HG03139 (cell line): ENCODE results near the gene LY9.

Source experiments
- ATAC-seq: cut with Tn5 transposase; IDR thresholded peaks from one replicate; pipeline ENCODE4 v1.9.1; 2021; ENCODE audit not compliant: unreplicated experiment

LY9 gene, protein sequence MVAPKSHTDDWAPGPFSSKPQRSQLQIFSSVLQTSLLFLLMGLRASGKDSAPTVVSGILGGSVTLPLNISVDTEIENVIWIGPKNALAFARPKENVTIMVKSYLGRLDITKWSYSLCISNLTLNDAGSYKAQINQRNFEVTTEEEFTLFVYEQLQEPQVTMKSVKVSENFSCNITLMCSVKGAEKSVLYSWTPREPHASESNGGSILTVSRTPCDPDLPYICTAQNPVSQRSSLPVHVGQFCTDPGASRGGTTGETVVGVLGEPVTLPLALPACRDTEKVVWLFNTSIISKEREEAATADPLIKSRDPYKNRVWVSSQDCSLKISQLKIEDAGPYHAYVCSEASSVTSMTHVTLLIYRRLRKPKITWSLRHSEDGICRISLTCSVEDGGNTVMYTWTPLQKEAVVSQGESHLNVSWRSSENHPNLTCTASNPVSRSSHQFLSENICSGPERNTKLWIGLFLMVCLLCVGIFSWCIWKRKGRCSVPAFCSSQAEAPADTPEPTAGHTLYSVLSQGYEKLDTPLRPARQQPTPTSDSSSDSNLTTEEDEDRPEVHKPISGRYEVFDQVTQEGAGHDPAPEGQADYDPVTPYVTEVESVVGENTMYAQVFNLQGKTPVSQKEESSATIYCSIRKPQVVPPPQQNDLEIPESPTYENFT

DNA sequence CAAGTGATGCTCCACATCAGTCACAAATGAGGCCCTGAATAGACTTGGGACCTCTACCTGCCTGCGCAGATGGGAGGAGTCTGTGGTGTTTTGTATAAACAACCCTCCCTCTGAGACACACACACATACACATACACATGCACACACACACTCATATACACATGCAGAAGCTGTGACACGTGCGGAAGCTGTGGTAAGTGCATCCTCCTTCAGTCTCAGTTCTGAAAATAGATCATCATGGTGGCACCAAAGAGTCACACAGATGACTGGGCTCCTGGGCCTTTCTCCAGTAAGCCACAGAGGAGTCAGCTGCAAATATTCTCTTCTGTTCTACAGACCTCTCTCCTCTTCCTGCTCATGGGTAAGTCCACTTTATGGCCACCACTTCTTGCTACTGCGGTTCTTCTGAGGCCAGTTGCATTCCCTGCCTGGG lies at the start of gene LY9:
LY9 (plus strand) TSS at position 224 of the 433 bp plus-strand sequence; CDS start at position 238, 14 bp downstream.
- peak; percentile 79 for ATAC-seq

DNA sequence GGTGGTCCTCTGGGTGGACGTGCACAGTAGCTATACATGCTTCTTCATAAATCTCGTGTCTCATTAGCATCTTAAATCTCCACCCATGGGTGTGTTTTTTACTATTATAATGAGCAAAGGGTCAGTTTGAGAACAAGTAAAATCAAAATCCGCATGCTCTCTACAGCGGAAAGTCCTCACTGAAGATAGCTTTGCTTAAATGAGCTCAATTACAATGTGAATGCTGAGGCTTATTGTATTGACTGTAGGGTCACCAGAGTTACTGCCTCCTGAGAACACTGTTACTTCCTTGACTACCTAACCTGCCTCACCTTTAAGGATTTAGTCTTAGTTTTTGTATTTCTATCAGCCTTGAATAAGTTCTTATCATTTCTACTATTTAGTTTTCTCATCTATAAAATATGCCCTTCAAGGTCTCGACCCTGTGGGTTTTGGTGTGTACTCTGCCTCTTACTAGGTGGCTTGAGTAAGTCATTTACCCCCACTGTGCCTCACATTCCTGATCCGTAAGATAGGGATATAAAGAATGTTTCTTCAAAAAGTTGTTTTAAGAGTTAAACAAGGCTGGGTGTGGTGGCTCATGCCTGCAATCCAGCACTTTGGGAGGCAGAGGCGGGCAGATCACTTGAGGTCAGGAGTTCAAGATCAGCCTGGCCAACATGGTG lies 49.0 kb upstream of the LY9 start:
- ATAC-seq: no peak

DNA sequence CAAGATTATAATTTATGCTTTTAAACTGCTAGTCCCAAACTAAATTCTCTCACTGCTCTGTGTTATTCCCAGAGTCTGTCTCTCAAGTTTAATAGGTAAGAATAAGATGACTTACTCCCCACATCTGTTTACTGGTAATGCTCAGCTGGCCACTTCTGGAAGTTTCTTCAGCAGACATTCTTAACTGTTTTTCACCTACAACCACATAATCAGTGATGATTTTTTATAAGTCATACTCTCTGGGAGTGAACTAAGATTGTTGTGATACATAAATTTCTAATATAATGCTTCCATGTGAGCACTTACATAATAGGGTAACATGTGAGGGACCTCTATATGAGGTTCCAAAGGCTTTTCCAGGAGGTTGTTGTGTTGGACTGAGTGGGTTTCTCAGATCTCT lies 48.3 kb upstream of the LY9 start:
- no peak for ATAC-seq

DNA sequence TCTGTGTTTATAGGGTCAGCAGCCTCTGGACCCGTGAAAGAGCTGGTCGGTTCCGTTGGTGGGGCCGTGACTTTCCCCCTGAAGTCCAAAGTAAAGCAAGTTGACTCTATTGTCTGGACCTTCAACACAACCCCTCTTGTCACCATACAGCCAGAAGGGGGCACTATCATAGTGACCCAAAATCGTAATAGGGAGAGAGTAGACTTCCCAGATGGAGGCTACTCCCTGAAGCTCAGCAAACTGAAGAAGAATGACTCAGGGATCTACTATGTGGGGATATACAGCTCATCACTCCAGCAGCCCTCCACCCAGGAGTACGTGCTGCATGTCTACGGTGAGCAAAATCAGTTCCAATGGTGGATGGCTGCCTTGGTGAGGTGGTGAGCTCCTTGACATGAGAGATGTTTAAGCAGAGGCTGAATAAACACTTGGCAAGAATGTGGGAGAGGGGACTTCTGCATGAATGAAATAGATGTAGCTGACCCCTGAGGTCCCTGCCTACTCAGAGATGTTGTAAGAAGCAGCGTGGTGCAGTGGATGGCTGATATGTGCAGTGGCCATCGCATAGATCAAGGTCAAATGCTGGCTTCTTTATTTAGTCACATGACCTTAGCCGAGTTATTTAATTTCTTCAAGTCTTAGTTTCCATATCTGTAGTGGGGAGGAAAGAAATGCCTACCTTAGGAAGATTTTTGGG lies 47.6 kb upstream of the LY9 start:
- no peak for ATAC-seq

DNA sequence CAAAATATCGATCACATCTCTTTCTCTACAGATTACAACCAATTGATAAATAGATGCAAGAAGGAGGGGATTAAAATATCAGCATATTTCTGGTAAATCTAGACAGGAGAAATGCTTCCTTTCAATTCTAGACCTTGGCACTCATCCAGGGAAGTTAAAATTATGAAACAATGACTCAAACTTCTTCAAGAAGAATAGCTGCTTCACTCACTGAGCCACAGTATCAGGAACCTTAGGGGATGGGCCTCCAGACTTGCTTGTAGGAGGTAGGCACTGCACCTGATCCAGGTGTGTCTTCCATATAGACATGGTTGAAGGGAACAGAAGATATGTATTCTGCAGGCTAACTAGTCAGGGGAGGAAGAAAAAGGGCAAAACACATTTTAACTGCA lies 47.1 kb upstream of the LY9 start:
- ATAC-seq: no peak

DNA sequence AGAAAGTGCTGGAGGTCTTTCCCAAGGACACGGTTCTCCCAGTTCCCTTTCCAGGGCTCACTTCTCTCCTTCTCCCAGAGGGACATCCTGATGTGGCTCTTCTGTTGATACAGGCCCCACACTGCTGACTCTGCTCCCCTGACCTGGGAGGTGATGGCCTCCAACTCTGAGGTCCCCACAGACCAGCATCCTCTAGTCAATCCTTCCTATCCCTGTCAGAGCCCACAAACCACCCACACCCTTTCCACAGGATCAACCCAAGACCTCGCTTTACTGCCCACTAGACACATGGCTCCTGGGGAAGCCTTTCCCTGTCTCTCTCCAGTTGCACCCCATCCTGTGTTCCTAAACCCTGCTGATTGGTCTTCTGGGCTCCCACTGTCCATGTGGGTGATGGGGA lies 45.4 kb upstream of the LY9 start:
- ATAC-seq: no peak

DNA sequence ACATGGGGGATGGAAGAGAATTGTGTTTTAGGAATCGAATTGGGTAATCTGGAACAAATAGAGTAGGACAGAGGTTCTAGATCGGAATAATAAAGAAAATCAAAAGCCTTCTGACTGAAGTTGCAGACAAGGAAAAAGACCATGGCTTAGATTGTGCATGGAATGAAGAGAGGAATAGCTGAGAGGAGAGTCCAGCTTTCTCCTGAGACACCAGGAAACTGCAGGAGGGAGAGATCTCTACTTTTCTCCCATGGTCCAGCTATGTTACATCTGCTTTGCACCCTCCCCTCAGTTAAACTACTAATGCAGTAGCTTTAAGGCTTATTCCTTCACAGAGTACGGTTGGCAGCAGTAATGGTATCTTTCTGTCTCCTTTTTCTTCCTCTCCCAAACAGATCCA lies 43.6 kb upstream of the LY9 start:
- ATAC-seq: no peak

DNA sequence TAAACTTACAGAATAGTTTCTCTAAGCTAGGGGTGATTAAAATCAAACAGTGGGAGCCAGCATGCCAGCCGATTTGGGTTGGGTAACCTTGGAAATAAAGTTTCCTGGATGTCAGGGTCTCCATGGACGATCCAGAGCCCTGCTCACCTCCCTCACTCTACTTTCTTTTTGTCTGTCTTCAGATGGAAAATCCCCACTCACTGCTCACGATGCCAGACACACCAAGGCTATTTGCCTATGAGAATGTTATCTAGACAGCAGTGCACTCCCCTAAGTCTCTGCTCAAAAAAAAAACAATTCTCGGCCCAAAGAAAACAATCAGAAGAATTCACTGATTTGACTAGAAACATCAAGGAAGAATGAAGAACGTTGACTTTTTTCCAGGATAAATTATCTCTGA lies 43.0 kb upstream of the LY9 start:
- no peak for ATAC-seq

DNA sequence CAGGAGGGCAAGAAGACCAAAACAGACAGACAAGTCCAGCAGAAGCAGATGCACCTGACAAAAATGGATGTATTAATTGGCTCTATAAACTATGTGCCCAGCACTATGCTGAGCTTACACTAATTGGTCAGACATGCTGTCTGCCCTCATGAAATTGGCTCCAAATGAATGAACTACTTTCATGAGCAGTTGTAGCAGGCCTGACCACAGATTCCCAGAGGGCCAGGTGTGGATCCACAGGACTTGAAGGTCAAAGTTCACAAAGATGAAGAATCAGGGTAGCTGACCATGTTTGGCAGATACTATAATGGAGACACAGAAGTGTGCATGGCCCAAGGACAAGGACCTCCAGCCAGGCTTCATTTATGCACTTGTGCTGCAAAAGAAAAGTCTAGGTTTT lies 42.4 kb upstream of the LY9 start:
- ATAC-seq: no peak

DNA sequence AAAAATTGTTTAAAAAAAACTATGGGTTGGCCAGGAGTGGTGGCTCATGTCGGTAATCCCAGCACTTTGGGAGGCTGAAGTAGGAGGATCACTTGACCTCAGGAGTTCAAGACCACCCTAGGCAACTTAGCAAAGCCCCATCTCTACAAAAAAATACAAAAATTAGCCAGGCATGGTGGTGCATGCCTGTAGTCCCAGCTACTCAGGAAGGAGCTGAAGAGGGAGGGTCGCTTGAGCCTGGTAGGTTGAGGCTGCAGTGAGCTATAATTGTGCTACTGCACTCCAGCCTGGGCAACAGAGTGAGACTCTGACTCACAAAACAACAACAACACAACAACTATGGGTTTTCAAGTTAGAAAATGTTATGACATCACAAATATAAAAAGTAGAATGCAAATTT lies 40.5 kb upstream of the LY9 start:
- no peak for ATAC-seq

DNA sequence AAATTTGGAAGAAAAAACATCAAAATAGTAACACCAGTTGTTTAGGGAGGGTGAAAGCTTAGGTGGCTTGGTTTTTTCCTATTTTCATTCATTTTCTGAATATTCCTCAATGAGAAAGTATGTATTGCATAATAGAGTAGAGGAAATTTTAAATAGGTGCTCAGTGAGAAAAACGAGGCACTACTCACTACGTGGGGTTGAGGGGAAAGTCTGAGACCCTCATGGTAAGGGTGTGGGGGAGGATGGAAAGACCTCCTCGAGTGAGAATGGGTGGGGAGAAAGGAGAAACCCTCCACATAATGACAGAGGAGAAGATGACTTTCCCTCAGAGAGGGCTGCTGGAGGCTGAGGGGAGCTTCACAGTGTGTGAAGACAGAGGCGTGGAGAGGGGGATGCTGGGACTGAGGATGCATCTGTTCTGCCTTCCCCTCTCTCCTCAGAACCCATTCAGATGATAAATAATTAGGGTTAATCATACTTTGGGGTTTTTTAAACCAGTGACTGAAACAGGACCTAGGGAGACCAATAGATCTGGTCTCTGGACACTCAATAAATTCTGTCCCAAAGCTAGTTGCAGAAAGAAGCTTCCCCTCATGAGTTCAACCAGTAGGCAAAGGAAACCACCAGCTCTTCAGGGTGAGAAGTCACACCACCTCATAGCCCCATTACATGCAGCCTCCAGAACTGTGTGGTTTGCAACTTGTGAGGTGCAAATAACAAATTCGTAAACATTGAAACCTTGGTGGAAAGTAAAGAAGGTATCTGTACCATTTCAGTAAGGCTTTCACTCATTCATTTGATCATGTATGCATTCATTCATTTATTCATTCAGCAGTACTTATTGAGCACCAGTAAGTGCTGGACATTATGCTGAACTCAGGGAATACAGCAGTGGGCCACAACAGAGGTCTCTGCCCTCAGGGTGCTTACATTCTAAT lies 39.8 kb upstream of the LY9 start:
- no peak for ATAC-seq

DNA sequence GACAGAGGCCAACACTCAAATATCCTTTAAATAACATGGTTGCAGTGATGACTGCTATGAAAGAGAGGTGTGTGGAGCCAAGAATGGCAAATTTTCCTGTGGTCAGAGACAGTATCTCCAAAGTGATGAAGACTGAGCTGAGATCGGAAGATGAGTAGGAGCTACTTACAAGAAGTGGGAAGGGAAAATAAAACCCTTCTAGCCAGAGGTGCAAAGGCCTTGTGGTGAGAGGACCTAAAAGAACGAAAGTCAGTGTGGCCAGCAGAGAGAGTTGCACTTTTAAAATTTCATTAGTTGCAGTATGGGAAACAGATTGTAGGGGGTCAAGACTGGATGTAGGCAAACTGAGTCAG lies 39.1 kb upstream of the LY9 start:
- ATAC-seq: no peak

DNA sequence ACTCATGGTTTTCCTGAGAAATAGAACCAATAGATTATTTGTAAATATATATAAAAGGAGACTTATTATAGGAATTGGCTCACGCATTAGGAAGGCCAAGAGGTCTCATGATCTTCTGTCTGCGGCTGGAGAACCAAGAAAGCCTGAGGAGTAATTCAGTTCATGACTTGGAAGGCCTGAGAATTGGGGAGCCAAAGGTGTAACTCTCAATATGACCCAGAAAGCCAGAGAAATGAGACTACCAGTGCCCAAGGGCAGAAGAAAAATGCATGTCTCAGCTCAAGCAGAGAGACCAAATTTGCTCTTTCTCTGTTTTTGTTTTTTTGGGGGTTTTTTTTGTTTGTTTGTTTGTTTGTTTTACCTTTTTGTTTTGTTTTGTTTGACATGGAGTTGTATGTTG lies 37.5 kb upstream of the LY9 start:
- no peak for ATAC-seq

DNA sequence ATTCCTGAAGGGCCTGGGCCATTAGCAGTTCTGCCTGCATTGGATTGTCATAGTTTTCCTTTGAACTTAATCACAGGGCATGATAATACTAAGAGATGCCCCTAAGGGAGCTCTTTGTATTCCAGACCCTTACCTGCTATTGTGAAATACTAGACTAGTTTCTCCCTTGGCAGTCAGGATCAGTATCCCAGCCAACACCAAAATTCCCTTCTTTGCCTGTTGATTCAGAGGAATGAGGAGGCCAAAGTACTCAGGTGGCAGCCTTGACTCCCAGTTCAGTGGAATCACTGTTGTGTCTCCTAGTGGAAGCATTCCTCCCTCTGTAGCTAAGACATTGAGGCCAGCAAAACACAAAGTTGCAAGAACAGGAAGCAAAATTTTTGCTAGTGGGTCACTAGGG lies 36.2 kb upstream of the LY9 start:
- no peak for ATAC-seq

DNA sequence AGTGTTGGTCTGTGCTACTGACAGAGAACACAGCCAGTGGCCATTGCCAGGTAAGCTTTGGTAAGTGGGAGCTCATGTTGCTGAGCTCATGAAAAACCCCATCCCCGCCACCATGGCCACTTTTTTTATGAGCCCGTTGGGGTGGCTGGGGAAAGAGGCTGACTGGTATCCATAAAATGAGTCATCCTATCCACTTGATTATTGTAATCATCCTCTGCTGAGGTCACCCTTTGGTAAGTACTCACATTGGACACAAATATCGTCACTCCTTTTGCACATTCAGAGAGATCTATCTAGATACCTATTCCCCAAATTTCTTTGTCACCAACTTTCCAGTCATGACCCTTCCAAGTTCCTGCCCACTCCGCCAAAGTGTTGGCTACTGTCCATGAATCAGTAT lies 34.9 kb upstream of the LY9 start:
- ATAC-seq: no peak

DNA sequence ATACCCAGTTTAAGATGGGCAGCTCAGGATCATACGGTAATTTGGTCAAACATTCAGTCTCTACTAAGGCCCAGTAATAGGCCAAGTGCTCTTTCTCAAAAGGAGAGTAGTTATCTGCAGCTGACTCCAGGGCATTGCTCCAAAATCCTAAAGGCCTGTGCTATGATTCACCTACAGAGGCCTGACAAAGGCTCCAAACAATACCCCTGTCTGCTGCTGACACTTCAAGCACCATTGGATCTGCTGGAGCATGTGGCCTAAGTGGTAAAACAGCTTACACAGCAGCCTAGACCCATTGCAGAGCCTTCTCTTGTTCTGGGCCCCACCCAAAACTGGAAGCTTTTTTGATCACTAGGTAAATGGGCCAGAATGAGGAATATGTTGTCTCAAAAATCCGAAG lies 34.1 kb upstream of the LY9 start:
- no peak for ATAC-seq

DNA sequence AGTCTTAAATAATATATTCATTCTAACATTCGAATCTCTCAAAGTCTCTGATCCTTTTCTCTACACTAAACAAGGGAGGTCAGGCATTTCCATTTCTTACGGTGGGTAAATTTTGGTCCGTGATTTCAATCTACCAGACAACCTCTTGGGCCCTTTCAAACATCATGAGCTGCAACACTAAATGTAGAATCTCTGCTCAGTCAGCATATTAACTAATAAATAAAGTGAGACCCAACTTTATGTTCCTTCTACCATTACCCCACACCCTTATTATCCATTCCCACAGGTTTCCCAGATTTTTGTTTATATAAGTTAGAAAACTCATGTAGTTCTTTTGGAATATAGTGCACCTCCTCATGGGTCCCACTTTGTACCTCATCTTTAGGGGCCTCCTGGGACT lies 32.0 kb upstream of the LY9 start:
- ATAC-seq: no peak

DNA sequence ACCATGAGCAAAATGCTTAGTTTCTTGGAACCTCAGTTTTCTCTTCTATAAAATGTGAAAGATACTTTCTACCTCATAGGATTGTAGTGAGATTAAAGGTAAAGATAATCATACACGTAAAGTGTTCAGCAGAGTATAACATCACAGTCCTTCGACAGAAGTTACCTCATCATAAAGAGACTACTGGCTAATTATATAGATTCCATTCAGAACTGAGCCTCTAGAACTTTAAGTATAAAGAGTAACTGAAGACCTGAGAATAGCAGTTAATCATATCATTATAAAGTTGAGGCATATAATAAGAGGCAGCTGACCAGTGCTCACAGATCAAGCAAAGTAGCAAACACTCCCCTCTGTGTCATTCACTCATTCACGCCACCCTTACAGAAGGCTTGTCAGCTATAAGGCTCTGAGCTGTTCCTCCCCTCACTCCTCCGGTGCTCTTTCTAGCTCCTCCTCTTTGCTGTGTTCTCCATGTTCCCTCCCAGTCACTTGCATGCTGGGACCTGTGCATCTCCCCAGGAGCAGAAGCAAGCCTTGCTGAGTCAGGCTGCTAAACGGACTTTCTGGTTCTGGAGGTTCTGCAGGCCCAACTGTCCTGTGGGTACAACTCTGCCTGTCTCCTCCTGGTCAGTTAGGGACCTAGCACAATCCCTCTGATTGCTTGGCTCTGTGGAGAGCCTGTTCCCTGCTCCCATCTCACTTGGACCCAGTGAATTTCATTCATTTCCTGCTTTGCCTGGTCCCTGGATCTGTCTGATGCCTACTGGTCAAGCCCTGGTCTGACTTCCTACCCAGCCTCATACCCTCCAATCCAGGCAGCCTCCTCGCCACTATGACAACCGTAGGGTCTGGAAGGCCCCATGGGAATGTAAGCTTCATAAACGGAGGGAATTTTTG lies 28.3 kb upstream of the LY9 start:
- peak; percentile 42 for ATAC-seq

DNA sequence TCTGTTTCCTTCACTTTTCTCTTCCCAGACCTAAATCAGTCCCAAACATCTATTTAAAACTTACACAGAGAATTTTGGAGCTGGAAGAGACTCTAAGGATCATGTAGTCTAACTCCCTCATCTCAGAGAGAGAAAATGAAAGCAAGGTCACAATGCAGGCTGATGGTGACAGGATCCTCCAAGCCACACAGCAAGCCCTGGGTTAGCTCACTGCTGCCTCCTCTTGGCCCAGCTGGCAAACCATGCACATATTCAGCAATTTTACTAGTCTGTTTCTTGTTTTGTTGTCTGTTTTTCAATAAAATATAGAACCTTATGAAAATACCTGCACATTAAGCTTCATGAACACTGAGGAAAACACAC lies 27.7 kb upstream of the LY9 start:
- ATAC-seq: peak; percentile 73

DNA sequence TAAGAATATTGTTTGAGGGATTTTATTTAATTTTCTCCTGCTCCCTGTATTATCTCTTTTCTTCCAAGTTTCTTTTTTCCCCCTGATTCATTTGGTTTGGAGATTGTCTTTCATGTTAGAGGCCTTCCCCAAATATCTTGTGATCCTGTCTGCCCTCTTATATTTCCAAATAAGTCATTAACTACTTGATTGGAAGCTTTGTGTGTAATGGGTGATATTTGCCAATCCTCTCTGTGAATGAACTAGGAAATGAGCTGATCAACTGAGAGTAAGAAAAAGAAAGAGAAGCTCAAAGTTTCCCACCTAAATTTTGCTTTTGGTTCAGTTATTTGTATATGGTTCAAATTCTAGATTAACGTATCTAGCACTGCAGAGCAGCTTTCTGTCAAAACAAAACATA lies 23.6 kb upstream of the LY9 start:
- ATAC-seq: no peak
